Measurements from ENCODE around the gene BBS9.
"Not testable (repeated sequence)": the region's sequence is repeated elsewhere in the genome, so short reads cannot be mapped to it uniquely, and the experiment has no call there.

BBS9 gene

DNA sequence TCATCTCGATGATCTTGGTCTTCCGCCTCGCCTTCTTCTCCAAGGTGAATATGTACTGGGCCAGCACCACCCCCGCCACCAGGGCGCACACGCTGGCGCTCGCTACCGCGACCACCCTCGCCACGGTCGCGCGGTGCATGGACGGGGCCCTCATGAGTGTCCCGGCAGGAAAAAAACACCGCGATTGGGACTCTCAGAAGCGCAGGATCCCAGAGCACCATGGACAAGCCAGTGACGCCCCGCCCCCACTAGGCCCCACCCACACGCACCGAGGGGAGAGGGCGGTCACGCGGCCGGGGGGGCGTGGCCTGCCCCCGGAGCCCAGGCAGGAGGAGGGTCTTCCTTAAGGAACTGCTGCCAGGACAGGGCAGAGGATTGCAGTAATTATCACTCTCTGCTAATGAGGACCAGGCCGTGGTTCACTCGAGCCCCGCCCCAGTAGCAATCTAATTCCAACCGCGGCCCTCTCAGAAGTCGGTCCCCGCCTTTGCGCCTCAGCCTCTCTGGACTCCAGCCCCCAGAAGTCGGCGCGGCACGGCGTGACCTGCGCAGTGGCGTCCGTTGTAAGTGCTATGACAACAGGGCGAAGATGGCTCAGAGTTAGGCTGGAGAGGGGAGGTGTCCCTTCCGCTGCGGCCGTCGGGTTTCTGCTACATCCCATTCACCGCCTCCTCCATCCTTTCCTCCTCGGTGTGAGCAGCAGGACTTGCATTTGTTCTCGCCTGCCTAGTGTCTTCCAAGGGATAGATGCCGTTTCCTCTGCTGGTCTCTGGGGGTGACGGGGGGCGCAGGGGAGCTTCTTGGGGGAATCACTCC is at the start of gene BBS9:
BBS9 (plus strand) TSS at position 575 of the 816 bp plus-strand sequence. CDS start 16,689 bp downstream, outside the sequence.
- DNase-seq = peak; percentile 90

DNA sequence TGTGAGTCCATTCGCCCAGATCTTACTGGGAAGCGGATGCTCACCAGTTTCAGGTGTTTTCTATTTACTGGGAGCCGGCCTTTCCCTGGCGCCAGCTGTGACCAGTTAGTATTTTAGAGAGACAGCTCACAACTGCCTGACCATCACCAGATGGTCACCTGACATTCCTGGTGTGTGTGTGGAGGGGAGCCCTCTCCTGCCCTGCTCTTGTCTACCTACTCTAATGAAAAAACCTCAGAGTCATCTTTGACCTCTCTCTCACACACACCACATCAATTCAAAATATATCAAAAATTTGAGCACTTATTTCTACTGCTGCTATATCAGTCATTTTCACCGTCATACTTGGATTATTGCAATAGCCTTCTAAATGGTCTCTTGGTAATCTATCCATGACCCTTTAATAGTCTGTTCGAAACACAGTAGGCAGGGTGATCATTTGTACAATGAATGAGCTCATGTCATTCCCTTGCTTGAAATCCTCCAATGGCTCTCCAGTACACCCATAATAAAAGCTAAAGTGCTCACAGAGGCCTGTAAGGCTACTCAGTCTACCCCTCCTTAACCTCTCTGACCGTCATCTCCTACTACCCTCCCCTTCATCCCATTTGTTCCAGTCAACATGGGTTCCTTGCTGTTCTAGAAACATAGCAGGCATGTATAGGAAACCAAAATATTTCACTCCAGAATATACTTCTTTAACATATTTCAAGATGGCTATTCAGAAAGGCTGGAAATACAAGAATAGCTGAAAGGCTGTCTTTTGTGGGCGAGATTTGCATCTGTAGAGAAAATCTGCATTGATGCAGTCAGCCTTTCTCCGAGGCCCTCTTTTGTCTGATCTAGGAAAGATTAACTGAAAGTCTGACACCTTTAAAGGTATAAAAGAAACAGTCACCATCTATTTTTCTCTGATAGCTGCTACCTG is 49.3 kb upstream of the BBS9 start:
- DNase-seq = no peak

DNA sequence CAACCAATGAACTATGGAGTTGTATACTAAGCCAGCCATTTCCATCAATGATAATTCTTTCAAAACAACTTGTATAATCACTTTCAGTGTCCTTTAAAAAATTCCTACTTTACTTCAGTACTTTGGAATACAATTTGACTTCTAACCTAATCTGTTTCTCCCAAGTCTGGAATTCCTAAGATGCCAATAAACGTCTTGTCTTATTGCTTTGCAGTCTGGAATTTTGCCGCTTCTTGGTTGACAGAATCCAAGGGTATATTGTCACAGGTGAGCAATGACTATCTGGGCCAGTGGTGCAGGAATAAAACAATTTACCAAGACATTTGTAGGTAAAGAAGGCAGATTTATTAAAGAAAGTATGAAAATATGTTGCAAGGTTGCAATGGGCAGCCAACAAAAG is 42.0 kb upstream of the BBS9 start:
- DNase-seq = no peak

DNA sequence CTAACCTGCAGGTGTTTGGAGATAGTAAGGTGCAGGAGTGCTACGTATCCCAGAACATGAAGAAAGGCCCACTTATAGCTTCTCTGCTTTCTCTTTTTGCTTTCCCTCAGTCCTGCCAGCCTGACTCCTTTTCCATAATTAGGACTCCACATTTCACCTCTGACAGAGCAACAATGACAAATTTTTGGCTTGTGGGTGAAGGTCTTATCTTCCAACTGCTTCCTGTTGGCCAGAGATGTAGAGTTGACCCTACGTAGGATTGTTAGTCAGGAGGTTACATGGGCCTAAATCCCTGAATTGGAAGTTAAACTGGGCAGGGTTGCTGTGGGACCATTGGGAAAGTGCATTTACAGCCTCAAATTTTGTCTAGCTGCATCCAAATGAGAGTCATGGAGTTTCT is 41.5 kb upstream of the BBS9 start:
- DNase-seq = no peak

DNA sequence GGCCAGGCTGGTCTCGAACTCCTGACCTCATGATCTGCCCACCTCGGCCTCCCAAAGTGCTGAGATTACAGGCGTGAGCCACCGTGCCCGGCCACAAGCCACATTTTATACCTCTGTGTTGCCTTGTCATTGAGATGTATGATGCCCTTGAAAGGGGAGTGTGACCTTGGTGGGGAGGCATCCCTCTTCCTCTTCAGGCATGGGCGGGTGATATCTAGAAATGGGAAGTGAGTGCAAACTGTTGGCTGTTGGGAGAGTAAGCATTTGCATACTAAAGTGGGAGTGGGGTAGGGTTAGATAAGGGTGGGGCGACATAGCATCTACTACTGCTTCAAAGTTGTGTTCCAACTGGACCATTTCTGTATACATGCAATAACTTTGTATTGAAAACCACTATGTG is 40.2 kb upstream of the BBS9 start:
- no peak for DNase-seq

DNA sequence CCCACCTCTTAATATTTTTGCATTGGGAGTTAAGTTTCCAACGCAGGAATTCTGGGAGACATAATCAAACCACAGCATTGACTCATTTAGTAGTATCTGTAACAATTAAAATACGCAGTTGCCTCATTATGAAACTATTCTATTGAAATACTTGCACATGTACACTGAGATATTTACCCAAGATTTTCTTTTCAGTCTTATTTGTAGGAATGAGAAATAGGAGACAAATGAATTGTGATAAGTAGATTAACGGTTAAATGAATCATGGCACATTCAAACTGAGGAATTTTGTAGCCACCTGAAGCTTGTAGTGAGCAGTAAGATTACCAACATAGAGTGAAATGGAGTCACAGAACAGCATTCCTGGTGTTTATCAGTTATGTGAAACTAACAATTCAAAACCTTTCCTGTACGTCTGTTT is 38.2 kb upstream of the BBS9 start:
- no peak for DNase-seq

DNA sequence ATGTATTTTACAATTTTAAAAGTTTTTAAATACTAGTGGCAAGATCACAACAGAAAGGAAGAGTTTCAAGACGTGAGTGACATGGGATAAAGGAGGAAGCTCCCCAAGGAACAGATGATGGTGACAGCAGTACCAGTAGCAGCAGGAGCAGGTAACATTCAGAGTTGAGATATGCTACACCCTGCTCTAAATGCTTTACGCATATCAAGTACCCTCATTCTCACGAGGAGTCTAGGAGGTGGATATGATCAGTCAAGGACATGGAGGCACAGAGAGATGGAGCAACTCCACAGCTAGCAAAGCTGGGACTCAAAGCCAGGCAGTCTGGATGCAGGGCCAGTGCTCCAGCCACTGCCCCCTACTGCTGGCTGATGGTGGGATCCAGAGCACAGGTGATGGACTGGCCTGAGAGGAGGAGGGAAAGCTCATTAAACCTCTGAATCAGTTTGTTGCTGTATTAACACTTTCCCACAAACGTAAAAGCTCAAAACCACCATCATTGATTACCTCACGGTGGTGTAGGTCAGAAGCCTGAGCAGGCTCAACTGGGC is 37.6 kb upstream of the BBS9 start:
- no peak for DNase-seq

DNA sequence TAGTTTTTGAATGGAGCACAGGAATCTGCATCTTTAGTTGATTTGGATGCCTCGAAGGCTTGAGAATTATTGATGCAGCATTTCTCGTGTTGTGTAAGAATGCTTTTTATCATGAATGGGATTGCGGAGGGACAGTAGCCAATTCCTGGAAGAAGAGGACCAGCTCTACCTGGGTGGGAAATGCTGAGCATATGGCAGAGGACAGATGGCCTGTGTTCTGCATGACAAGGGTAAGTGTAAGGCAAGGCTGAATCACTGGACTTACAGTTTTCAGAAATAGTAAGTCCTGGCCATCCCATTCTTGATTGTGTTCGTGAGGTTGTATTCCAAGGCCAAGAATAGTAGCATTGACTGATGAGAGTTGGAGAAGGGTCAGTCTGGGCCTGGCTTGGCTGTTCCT is 36.1 kb upstream of the BBS9 start:
- no peak for DNase-seq

DNA sequence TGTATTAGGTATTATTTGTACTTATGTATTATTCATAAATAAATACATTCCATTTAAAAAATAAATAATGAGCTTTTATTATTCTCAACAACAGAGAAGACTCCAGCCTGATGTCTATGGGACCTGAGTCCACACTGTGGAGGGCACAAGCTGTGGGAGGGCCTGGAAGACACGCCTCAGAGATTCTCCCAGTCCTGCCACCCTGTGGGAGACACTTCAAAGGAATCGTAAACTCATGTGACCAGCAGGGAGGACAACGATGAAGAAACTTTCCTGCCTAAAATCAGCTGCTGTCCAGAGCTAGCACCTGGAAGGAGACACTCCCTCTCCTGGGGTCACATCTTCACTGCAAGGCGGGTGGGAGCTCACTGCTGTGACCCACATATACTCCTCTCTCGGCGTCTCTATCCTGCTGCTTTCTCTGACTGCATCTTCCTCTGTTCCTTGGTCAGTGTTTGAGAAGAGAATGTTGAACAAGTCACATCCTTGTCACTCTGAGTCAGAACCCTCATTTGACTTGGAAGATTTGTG is 34.6 kb upstream of the BBS9 start:
- DNase-seq = not testable (repeated sequence)

DNA sequence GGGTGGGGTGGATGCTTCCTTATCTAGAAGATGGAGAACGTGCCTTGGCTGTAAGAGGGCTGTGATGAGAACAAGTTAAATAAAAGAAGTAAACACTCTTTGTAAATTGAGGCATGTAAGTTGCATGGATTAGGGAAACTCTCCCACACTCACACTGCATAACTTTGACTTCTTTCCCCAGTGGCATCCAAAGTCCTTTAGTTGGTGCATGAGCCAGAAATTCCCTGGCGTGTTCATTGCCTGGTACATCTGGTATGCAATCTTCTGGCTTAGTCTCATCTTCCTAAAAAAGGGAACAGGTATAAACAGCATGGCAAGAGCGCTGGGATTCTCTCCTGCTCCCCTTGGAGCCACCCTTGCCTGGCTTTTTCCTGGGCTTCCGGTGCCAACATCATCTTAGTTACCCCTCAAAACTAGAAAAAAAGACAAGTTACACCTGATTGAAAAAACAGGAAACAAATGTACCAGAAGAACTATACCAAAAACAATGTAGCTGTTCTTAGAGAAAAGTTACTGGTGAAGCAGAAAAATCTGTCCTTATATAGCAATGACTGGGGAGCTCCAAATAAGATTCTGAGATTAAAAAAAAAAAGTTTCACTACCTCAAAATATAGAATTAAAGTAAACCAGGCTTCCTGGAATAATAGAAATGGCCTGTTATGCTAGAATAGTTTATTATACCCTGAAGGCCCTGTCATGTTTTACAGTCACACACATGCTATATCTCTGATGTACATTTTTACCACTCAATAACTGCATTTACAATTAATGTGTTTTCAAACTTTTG is 30.0 kb upstream of the BBS9 start:
- no peak for DNase-seq

DNA sequence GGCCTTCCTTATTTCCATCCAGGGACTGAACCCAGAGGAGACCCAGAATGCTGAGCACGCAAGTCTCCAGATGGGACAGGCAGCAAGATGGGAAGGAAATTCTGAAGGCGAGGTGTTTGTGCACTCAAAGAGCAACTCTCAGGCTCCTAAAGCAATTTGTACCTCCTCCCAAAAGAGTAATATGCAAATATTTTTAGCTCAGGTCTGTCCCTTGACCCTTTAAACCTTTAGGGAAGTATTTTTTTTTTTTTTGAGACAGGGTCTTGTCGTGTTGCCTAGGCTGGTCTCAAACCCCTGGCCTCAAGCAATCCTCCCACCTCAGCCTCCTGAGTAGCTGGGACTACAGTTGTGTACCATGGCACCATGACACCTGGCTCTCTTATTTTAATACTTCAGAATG is 28.6 kb upstream of the BBS9 start:
- no peak for DNase-seq

DNA sequence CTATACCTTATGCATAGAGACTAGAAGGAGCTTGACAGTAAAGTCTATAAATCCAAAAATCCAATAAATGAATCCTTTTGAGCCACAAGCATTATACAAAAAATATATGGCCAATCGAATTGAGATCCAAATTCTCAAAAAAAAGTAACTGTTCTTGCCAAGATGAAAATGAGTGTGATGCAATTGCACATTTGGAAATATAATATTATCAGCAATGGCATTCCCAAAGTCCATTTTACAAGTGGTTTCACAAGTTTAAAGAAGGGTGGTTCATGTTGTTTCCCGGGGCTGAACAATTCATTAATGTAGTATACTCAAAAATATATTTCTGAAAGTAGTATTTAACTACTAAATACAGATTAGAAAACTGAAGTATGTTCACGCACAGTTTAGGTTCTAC is 27.5 kb upstream of the BBS9 start:
- no peak for DNase-seq

DNA sequence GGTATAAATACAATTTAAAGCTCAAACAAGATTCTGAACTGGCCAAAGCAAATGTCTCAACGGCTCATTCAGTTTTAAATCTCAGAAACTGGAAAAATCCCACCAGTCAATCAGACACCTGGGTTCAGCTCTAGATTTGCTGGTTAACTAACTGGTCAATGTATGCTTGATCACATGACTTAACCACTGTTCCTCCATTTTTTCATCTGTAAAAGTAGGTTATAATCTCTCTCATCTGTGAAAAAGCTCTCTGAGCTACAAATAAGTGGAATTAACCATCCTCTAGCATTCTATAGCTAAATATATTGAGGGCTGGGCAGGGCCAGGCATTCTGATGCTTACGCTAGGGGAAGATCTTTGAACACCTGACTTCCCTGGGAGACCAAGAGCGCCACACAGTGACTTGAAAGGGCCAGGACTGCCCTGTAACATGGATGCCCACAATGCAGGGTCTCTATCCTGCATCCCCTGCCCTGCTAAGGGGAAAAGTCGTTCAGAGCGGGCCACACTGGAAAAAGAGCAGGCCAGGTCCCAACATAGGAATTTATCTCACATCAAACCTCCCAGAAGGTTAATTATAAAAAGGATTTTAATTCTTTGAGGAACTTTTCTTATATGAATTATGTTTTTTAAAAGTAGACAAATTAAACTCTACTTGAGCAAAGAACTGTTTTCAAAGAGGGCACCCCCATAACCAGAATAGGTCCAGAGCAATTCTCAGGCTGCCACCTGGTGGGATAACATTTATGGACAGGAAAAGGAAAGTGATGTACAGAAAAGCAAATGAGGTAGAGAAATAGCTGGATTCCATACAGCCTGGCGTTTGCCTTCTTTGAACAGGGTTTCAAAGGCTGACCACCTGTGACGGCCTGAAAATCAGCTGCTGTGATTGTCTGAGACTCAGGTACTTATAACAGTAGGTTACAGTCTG is 22.0 kb upstream of the BBS9 start:
- peak; percentile 9 for DNase-seq

DNA sequence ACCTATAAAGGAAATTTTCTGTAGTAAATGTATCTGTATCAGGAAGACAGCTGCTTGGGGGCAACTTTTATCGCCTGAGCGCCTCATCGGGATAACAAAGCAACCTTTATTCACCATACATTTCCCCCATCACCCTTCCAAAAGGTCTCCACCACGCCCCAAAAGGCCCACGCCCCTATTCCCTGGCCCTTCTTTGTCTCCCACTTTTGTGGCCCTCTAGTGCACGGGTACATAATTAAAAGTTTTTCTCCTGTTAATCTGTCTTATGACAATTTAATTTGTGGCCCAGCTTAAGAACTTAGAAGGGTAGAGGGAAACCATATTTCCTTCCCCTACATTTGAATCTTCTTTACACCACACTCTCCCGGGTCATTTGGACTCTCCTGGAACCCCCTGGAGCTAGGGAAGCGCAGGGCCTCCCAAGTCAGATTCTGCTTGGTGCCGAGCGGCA is 20.8 kb upstream of the BBS9 start:
- DNase-seq = peak; percentile 21

DNA sequence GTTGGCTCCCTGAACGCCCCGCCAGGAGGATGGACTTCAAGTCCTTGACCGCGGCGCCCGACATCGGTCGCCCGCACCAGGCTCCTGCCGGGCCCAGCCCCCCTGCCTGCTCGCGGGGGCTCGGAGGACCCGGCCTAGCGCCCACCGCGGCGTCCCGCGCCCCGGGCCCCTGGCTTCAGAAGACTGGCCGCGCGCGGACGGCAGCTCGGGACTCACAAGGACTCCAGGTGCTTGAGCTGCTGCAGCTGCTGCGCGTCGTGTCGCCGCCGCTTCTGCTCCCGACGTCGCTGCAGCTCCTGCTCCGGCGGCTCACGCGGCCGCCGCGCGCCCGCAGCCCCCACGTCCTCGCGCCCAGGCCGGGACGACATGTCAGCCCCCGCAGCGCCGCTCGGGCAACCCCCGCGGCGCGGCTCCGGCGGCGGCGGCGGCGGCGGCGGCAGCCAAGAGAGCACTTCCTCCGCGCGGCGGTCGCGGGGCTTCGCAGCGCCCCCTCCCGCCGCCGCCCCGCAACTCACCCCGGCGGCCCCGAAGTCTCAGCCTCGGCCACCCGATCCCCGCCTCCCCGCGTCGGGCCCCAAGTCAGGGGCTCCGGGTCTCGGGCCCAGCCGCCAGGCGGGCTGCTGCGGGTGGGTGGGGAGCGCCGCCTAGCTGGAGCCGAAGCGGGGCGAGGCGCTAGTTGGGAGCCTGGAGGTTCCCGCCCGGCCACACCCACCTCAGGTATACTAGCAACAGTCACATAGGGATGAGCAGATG is 20.2 kb upstream of the BBS9 start, which contains the start of gene RP9:
RP9 (minus strand) TSS at position 400 of the 753 bp plus-strand sequence; CDS start at position 368, 32 bp downstream.
- DNase-seq = peak; percentile 80

DNA sequence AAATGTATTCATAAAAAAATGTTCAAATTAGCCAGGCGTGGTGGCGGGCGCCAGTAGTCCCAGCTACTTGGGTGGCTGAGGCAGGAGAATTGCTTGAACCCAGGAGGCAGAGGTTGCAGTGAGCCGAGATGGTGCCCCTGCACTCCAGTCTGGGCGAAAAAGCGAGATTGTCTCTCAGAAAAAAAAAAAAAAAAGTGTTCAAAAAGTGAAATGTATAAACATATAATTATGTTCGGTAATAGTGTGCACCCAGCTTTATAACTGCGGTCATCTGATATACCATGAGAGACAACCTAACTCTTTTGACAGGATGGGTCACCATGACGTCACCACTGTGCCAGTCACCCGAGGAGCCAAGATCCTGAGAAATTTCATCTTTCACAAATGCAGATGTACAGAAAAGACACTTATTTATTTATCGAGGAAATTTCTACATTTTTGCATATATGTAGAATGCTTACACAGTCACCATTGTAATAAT is 19.6 kb upstream of the BBS9 start:
- DNase-seq = no peak

DNA sequence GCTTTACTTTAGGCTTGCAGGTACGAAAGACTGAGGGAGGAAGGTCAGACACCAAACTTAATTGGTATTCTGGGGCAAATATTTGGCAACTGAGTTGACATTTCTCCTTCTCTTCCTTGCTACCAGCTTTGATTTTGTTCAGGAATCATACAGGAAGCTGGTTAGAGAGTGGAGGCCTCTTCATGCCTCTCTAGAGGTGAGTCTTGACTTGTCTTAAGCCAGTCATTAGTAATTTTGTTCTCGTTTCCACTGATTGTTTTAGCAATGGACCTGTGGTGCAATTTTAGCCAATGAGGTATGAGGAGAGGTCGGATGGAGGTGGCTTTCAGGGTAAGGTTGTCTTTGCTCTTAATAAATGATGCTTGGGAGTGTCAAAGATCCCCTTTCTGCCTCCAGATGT is 17.8 kb upstream of the BBS9 start:
- DNase-seq = no peak

DNA sequence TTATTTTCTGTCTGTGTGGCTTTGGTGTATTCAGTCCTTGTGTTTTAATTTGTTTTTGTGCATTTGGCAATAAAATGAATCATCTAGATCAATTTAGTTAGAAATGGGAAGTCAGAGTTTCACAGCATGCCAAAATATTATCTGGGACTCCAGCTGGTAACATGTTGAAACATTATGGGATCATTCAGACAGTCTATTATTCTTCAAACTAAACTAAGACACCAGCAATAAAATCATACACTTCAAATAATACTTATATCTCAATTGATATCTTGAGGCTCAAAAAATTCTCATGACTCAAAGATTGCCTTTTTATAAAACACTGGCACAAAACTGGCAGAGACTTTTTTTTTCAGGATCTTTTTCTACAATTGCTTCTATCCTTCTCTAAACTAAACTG is 14.4 kb upstream of the BBS9 start:
- no peak for DNase-seq

DNA sequence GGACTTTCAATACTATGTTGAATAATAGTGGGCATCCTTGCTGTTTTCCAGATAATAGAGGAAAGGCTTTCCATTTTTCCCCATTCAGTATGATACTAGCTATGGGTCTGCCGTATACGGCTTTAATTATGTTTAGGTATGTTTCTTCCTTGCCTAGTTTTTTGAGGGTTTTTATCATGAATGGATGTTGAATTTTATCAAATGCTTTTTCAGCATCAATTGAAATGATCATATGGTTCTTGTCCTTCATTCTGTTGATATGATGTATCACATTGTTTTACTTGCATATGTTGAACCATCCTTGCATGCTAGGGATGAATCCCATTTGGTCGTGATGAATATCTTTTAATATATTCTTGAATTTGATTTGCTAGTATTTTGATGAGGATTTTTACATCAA is 11.0 kb upstream of the BBS9 start:
- no peak for DNase-seq

DNA sequence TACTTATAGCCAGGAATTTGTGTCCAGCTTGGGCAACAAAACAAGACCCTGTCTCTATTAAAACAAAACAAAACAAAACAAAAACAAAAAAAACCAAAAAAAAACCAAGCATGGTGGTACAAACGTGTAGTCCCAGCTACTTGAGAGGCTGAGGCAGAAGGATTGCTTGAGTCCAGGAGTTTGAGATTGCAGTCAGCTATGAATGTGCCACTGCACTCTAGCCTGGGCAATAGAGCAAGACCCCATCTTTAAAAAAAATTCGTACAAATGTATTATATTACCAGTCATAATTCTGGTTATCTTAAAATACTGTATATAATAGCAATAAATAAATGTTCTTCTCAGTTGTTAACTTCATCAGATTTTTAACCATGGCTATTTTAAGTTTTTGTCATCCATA is 2.3 kb upstream of the BBS9 start:
- DNase-seq = no peak
